ENCODE measurements around the gene DDX1.

GRCh38 chr2:15591692-15592463, at the start of gene DDX1:
- TF ChIP-seq GATA2 (IDR thresholded peaks at IDR 0.05; ENCODE audit: low read depth, low read length), result no peak
- TF ChIP-seq GATA3 (IDR thresholded peaks at IDR 0.05; ENCODE audit: low read depth, low read length), result no peak

Measured in SH-SY5Y (cell line).